ENCODE results near the gene CYP3A7.
"Not testable (repeated sequence)": the region's sequence is repeated elsewhere in the genome, so short reads cannot be mapped to it uniquely, and the experiment has no call there.

The CYP3A7 gene

DNA sequence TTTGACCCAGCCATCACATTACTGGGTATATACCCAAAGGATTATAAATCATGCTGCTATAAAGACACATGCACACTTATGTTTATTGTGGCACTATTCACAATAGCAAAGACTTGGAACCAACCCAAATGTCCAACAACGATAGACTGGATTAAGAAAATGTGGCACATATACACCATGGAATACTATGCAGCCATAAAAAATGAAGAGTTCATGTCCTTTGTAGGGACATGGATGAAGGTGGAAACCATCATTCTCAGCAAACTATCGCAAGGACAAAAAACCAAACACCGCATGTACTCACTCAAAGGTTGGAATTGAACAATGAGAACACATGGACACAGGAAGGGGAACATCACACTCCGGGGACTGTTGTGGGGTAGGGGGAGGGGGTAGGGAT, 44.1 kb downstream of the CYP3A7 start:
- H3K79me2 ChIP-seq (ENCODE audit: control insufficient read depth, insufficient read depth, low read length, poor library complexity); H3K27ac ChIP-seq (ENCODE audit: low read depth, low read length); H3K36me3 ChIP-seq (ENCODE audit: control insufficient read depth in 1 of 2, insufficient read depth in 2 of 2, low read length in 2 of 2); H3K4ac ChIP-seq (ENCODE audit: low read depth, low read length); H2AFZ ChIP-seq (ENCODE audit: insufficient read depth, low read length, poor library complexity); H4K12ac ChIP-seq (ENCODE audit: low read depth, low read length); H3K14ac ChIP-seq (ENCODE audit: low read length); H4K91ac ChIP-seq (ENCODE audit: low read depth, low read length); H3K27me3 ChIP-seq (ENCODE audit: insufficient read depth, low read length); H2AK5ac ChIP-seq (ENCODE audit: low read length); H3K18ac ChIP-seq (ENCODE audit: low read length); H2BK120ac ChIP-seq (ENCODE audit: insufficient read depth, low read length, poor library complexity); DNase-seq; H4K8ac ChIP-seq (ENCODE audit: low read depth, low read length); H3K79me1 ChIP-seq (ENCODE audit: low read length); H3K23ac ChIP-seq (ENCODE audit: low read length); H3K4me3 ChIP-seq (ENCODE audit: low read depth, low read length); H3K9me3 ChIP-seq (ENCODE audit: insufficient read depth, low read depth, low read length); H3K9ac ChIP-seq (ENCODE audit: low read length); H2BK5ac ChIP-seq (ENCODE audit: low read depth, low read length, poor library complexity); H3K4me2 ChIP-seq (ENCODE audit: low read length); H2BK12ac ChIP-seq (ENCODE audit: low read length): not testable (repeated sequence)
- peaks cover 2 to 13% of the 10 kb centered on the region in 2 experiments for H3K4me1 ChIP-seq (ENCODE audit: control insufficient read depth in 1 of 2, insufficient read depth in 2 of 2, low read length in 2 of 2)
- WGBS (ENCODE audit: extremely low coverage, insufficient coverage, insufficient read length) = no CpG with 5 or more reads among the region's 4 CpGs

DNA sequence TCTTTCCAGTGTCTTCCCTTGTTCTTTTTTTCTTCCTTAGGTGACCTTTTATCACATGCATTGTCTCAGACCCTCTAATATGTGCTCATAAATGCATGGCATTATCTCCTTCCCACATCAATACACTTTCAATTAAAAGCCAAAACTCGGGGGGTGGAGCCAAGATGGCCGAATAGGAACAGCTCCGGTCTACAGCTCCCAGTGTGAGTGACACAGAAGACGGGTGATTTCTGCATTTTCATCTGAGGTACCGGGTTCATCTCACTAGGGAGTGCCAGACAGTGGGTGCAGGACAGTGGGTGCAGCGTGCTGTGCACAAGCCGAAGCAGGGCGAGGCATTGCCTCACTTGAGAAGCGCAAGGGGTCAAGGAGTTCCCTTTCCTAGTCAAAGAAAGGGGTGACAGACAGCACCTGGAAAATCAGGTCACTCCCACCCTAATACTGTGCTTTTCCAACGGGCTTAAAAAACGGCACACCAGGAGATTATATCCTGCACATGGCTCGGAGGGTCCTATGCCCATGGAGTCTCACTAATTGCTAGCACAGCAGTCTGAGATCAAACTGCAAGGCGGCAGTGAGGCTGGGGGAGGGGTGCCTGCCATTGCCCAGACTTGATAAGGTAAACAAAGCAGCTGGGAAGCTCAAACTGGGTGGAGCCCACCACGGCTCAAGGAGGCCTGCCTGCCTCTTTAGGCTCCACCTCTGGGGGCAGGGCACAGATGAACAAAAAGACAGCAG, 49.0 kb downstream of the CYP3A7 start:
- not testable (repeated sequence) for H4K91ac ChIP-seq (ENCODE audit: low read depth, low read length)
- WGBS (ENCODE audit: extremely low coverage, insufficient coverage, insufficient read length) = no CpG with 5 or more reads among the region's 14 CpGs

DNA sequence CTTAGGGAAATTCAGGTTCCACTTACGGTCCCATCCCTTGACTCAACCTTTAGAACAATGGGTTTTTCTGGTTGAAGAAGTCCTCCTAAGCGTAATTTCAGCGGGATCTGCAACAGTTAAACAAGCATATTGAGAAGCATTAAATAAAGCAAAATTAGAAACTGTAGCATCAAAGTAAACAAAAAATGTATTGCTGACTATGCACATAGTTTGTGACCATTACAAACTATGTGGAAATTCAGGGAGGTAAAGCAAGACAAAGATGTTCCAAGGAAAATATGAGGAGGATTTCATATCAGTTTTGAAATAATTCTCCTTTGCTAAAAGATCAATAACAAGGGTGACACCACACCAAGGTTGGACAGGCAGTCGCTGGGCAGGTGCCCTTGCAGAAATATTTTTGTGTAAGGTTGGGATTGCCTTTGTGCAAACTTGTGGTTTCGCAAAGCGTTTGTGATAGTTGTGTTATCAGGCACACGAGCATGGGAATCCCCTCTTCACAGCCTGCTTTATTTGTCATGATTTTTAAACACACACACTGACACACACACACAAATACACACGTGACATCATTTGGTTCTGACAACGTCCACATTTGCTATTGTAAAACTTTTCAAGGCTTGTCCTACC, 49.8 kb downstream of the CYP3A7 start:
- DNase-seq = no peak
- no peaks in the 10 kb centered on the region for H3K27me3 ChIP-seq (ENCODE audit: insufficient read depth, low read length)
- no peaks in the 10 kb centered on the region for H3K36me3 ChIP-seq (ENCODE audit: control insufficient read depth in 1 of 2, insufficient read depth in 2 of 2, low read length in 2 of 2)
- no peak overlapping the region for H2AK5ac ChIP-seq (ENCODE audit: low read length)
- no CpG with 5 or more reads among the region's 9 CpGs for WGBS (ENCODE audit: extremely low coverage, insufficient coverage, insufficient read length)
- H3K9me3 ChIP-seq (ENCODE audit: insufficient read depth, low read depth, low read length) = no peaks in the 10 kb centered on the region
- no peak overlapping the region for H3K27ac ChIP-seq (ENCODE audit: low read depth, low read length)
- H2BK5ac ChIP-seq (ENCODE audit: low read depth, low read length, poor library complexity) = no peak overlapping the region
- no peak overlapping the region for H4K12ac ChIP-seq (ENCODE audit: low read depth, low read length)
- H2BK120ac ChIP-seq (ENCODE audit: insufficient read depth, low read length, poor library complexity) = no peak overlapping the region
- H4K91ac ChIP-seq (ENCODE audit: low read depth, low read length) = no peak overlapping the region
- H3K79me1 ChIP-seq (ENCODE audit: low read length) = no peaks in the 10 kb centered on the region
- H3K4me3 ChIP-seq (ENCODE audit: low read depth, low read length) = no peak overlapping the region
- no peak overlapping the region for H3K4me2 ChIP-seq (ENCODE audit: low read length)
- no peak overlapping the region for H2AFZ ChIP-seq (ENCODE audit: insufficient read depth, low read length, poor library complexity)
- no peak overlapping the region for H4K8ac ChIP-seq (ENCODE audit: low read depth, low read length)
- no peak overlapping the region for H3K23ac ChIP-seq (ENCODE audit: low read length)
- H3K4me1 ChIP-seq (ENCODE audit: control insufficient read depth in 1 of 2, insufficient read depth in 2 of 2, low read length in 2 of 2) = no peaks in the 10 kb centered on the region
- H3K14ac ChIP-seq (ENCODE audit: low read length) = no peak overlapping the region
- no peak overlapping the region for H3K18ac ChIP-seq (ENCODE audit: low read length)
- no peaks in the 10 kb centered on the region for H3K79me2 ChIP-seq (ENCODE audit: control insufficient read depth, insufficient read depth, low read length, poor library complexity)
- H3K9ac ChIP-seq (ENCODE audit: low read length) = no peak overlapping the region
- H3K4ac ChIP-seq (ENCODE audit: low read depth, low read length) = no peak overlapping the region
- no peak overlapping the region for H2BK12ac ChIP-seq (ENCODE audit: low read length)

More for the DNA sequence above, 49.0 kb downstream of the CYP3A7 start:
- H3K4me3 ChIP-seq (ENCODE audit: low read depth, low read length); H2AK5ac ChIP-seq (ENCODE audit: low read length); H2BK5ac ChIP-seq (ENCODE audit: low read depth, low read length, poor library complexity); H2BK120ac ChIP-seq (ENCODE audit: insufficient read depth, low read length, poor library complexity); H3K27me3 ChIP-seq (ENCODE audit: insufficient read depth, low read length); H3K4ac ChIP-seq (ENCODE audit: low read depth, low read length); H2AFZ ChIP-seq (ENCODE audit: insufficient read depth, low read length, poor library complexity); H3K79me1 ChIP-seq (ENCODE audit: low read length); H4K8ac ChIP-seq (ENCODE audit: low read depth, low read length); H3K14ac ChIP-seq (ENCODE audit: low read length); H3K36me3 ChIP-seq (ENCODE audit: control insufficient read depth in 1 of 2, insufficient read depth in 2 of 2, low read length in 2 of 2); H3K4me2 ChIP-seq (ENCODE audit: low read length); H3K18ac ChIP-seq (ENCODE audit: low read length); H4K12ac ChIP-seq (ENCODE audit: low read depth, low read length); H3K79me2 ChIP-seq (ENCODE audit: control insufficient read depth, insufficient read depth, low read length, poor library complexity); H3K23ac ChIP-seq (ENCODE audit: low read length); H3K9ac ChIP-seq (ENCODE audit: low read length); H3K4me1 ChIP-seq (ENCODE audit: control insufficient read depth in 1 of 2, insufficient read depth in 2 of 2, low read length in 2 of 2); H3K27ac ChIP-seq (ENCODE audit: low read depth, low read length); H2BK12ac ChIP-seq (ENCODE audit: low read length); H3K9me3 ChIP-seq (ENCODE audit: insufficient read depth, low read depth, low read length); DNase-seq: not testable (repeated sequence)

DNA sequence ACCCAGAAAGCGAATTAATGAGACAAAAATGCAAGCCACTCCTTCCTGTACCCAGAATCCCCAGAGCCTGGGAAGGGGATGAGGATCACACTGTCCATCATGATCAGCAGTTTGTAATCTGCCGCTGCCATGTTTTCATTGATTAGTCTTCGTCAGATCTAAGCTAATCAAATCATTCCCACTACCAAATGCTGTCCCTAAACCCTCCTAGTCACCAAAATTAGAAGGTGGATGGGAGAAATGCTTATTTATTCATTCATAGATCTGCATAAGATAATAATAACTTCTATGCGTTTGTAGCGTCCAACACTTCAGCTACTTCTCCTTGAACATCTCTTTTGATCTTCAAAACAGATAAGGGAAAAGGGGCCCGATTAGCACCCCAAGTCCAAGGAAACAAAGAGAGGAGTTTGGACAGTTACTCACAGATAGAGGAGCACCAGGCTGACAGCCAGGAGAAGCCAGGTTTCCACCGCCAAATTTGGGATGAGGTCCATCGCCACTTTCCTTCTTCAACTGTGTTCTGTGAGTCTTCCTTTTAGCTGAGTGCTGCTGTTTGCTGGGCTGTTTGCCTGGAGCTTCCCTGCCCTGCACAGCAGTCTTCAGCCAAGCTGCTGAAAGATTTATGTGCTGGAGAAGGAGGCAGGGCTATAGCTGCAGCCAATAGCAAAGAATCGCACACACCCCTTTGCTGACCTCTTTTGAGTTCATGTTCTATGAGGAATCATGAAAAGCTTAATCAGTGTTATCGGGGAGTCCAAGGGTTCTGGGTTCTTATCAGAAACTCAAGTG, 55.4 kb downstream of the CYP3A7 start, which contains the start of gene CYP3A5:
Gene CYP3A5 (minus strand): TSS at position 597 of the 792 bp plus-strand sequence. CDS start 100 bp downstream, at position 497.
- DNase-seq = no peak
- Histone ChIP-seq H3K14ac (ENCODE audit: low read length) (no peak within 1 kb of the TSS), H3K4me2 (ENCODE audit: low read length) (no peak within 1 kb of the TSS), H3K4me3 (ENCODE audit: low read depth, low read length) (no peak within 1 kb of the TSS), H3K27me3 (ENCODE audit: insufficient read depth, low read length) (no peaks in the 10 kb centered on the region), H3K36me3 (ENCODE audit: control insufficient read depth in 1 of 2, insufficient read depth in 2 of 2, low read length in 2 of 2) (no peaks in the 10 kb centered on the region), H3K9ac (ENCODE audit: low read length) (no peak within 1 kb of the TSS), H3K4ac (ENCODE audit: low read depth, low read length) (no peak within 1 kb of the TSS), H4K91ac (ENCODE audit: low read depth, low read length) (no peak within 1 kb of the TSS), H3K23ac (ENCODE audit: low read length) (no peak within 1 kb of the TSS), H3K18ac (ENCODE audit: low read length) (no peak within 1 kb of the TSS), H3K27ac (ENCODE audit: low read depth, low read length) (no peak within 1 kb of the TSS), H4K12ac (ENCODE audit: low read depth, low read length) (no peak within 1 kb of the TSS), H2AK5ac (ENCODE audit: low read length) (no peak within 1 kb of the TSS), H2BK5ac (ENCODE audit: low read depth, low read length, poor library complexity) (no peak within 1 kb of the TSS), H2BK12ac (ENCODE audit: low read length) (no peak within 1 kb of the TSS), H4K8ac (ENCODE audit: low read depth, low read length) (no peak within 1 kb of the TSS), H2BK120ac (ENCODE audit: insufficient read depth, low read length, poor library complexity) (no peak within 1 kb of the TSS), H2AFZ (ENCODE audit: insufficient read depth, low read length, poor library complexity) (no peak within 1 kb of the TSS), H3K79me2 (ENCODE audit: control insufficient read depth, insufficient read depth, low read length, poor library complexity) (no peaks in the 10 kb centered on the region), H3K4me1 (ENCODE audit: control insufficient read depth in 1 of 2, insufficient read depth in 2 of 2, low read length in 2 of 2) (no peaks in the 10 kb centered on the region), H3K9me3 (ENCODE audit: insufficient read depth, low read depth, low read length) (no peaks in the 10 kb centered on the region), H3K79me1 (ENCODE audit: low read length) (no peaks in the 10 kb centered on the region)
- no CpG with 5 or more reads among the region's 10 CpGs for WGBS (ENCODE audit: extremely low coverage, insufficient coverage, insufficient read length)

All from trophoblast cell (in vitro differentiated cells and primary cell).